ENCODE data around the gene ETV6.

The ETV6 gene

GRCh38 chr12:11916771-11917170 lies 267.3 kb downstream of the ETV6 start:
- Histone ChIP-seq H3K9ac (ENCODE audit: low read depth, low read length) (no peak overlapping the region), H3K27me3 (ENCODE audit: control insufficient read depth, insufficient read depth, low read length) (peaks cover 18% of the 10 kb centered on the region)

GRCh38 chr12:11917501-11917900 lies 268.0 kb downstream of the ETV6 start:
- Histone ChIP-seq H3K27me3 (ENCODE audit: control insufficient read depth, insufficient read depth, low read length) (peaks cover 21% of the 10 kb centered on the region), H3K4me2 (ENCODE audit: low read length) (no peak overlapping the region), H3K36me3 (ENCODE audit: insufficient read depth, low read length) (no peaks in the 10 kb centered on the region), H3K9me3 (replicated peaks; ENCODE audit: low read length) (no peaks in the 10 kb centered on the region), H3K4me1 (ENCODE audit: control insufficient read depth, insufficient read depth, low read length) (no peaks in the 10 kb centered on the region), H3K9ac (ENCODE audit: low read depth, low read length) (no peak overlapping the region), H3K4me3 (ENCODE audit: low read length) (no peak overlapping the region)

More at GRCh38 chr12:11916771-11917170, 267.3 kb downstream of the ETV6 start:
- H3K4me2 ChIP-seq (ENCODE audit: low read length), result no peak overlapping the region
- no peak overlapping the region for H3K4me3 ChIP-seq (ENCODE audit: low read length)
- H3K9me3 ChIP-seq (replicated peaks; ENCODE audit: low read length), result no peaks in the 10 kb centered on the region
- no peaks in the 10 kb centered on the region for H3K4me1 ChIP-seq (ENCODE audit: control insufficient read depth, insufficient read depth, low read length)
- H3K36me3 ChIP-seq (ENCODE audit: insufficient read depth, low read length), result no peaks in the 10 kb centered on the region

DNA sequence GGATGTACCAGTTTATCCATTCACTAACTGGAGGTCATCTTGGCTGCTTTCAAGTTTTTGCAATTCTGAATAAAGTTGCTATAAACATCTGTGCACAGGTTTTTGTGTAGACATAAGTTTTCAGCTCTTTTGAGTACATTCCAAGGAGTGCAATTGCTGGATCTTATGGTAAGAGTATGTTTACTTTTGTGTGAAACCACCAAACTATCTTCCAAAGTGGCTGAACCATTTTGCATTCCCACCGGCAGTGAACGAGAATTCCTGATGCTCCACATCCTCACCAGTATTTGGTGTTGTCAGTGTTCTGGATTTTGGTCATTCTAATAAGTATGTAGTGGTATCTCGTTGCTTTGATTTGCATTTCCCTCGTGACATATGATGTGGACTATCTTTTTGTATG lies 270.8 kb downstream of the ETV6 start:
- H3K4me1 ChIP-seq (ENCODE audit: control insufficient read depth, insufficient read depth, low read length), result no peaks in the 10 kb centered on the region
- no peaks in the 10 kb centered on the region for H3K36me3 ChIP-seq (ENCODE audit: insufficient read depth, low read length)
- H3K27me3 ChIP-seq (ENCODE audit: control insufficient read depth, insufficient read depth, low read length), result peaks cover 26% of the 10 kb centered on the region
- no peak overlapping the region for H3K4me2 ChIP-seq (ENCODE audit: low read length)
- no peak overlapping the region for H3K9ac ChIP-seq (ENCODE audit: low read depth, low read length)
- H3K4me3 ChIP-seq (ENCODE audit: low read length), result no peak overlapping the region
- H3K9me3 ChIP-seq (replicated peaks; ENCODE audit: low read length), result no peaks in the 10 kb centered on the region

DNA sequence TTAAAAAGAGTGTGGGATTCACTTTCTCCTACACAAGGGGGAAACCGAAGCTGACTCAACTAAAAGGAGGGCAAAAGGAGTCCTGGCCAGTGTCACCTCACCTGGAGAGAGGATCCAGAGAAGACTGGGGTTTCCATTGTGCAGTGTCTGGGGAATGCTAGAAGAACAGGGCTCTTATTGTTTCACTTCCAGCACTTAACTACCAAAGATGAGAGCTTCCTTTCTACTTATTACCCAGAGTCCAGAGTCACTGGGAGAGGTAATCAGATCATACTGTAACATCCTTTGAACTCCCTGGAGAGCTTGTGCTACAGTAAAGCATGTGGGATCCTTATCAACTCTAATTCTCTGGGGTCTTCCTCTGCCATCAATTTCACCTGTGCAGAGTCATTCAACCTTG lies 272.9 kb downstream of the ETV6 start:
- Histone ChIP-seq H3K4me2 (ENCODE audit: low read length) (no peak overlapping the region), H3K4me1 (ENCODE audit: control insufficient read depth, insufficient read depth, low read length) (no peaks in the 10 kb centered on the region), H3K9me3 (replicated peaks; ENCODE audit: low read length) (no peaks in the 10 kb centered on the region), H3K36me3 (ENCODE audit: insufficient read depth, low read length) (no peaks in the 10 kb centered on the region), H3K9ac (ENCODE audit: low read depth, low read length) (no peak overlapping the region), H3K4me3 (ENCODE audit: low read length) (no peak overlapping the region), H3K27me3 (ENCODE audit: control insufficient read depth, insufficient read depth, low read length) (peaks cover 26% of the 10 kb centered on the region)

GRCh38 chr12:11923067-11923466 lies 273.6 kb downstream of the ETV6 start:
- no peak overlapping the region for H3K4me2 ChIP-seq (ENCODE audit: low read length)
- H3K9me3 ChIP-seq (replicated peaks; ENCODE audit: low read length), result no peaks in the 10 kb centered on the region
- H3K9ac ChIP-seq (ENCODE audit: low read depth, low read length), result no peak overlapping the region
- no peaks in the 10 kb centered on the region for H3K4me1 ChIP-seq (ENCODE audit: control insufficient read depth, insufficient read depth, low read length)
- no peaks in the 10 kb centered on the region for H3K36me3 ChIP-seq (ENCODE audit: insufficient read depth, low read length)
- H3K4me3 ChIP-seq (ENCODE audit: low read length), result no peak overlapping the region
- peaks cover 25% of the 10 kb centered on the region for H3K27me3 ChIP-seq (ENCODE audit: control insufficient read depth, insufficient read depth, low read length)

DNA sequence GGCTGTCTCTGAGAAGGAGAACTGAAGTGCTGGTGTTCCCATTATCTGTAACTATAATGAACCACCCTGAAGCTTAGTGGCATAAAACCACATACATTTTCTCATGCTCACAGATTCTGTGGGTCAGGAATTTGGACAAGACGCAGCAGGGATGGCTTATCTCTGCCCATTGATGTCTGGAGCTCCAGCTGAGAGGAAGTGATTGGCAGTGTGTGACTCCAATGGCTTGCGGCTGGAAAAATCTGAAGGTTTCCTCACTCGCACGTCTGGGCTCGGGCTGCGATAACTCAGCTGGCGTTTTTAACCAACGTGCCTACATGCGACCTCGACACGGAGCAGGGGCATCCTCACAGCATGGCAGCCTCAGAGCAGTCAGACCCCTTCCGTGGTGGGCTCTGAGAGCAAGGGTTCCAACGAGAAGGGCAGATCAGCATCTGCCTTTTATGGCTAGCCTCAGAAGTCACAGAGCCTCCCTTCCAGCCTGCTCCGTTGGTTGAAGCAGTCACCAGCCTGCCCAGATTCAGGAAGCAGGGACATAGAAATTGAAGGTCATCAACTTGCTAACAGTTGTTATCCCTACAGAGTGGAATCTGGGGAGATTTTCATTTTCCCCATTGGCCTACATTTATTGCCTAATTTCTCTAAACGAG lies 277.9 kb downstream of the ETV6 start:
- Histone ChIP-seq H3K4me2 (ENCODE audit: low read length) (no peak overlapping the region), H3K27me3 (ENCODE audit: control insufficient read depth, insufficient read depth, low read length) (peaks cover 15% of the 10 kb centered on the region), H3K4me1 (ENCODE audit: control insufficient read depth, insufficient read depth, low read length) (no peaks in the 10 kb centered on the region), H3K36me3 (ENCODE audit: insufficient read depth, low read length) (no peaks in the 10 kb centered on the region), H3K9ac (ENCODE audit: low read depth, low read length) (no peak overlapping the region), H3K4me3 (ENCODE audit: low read length) (no peak overlapping the region), H3K9me3 (replicated peaks; ENCODE audit: low read length) (no peaks in the 10 kb centered on the region)

- H3K9ac ChIP-seq (ENCODE audit: low read depth, low read length), result no peak overlapping the region
- no peaks in the 10 kb centered on the region for H3K9me3 ChIP-seq (replicated peaks; ENCODE audit: low read length)
- no peak overlapping the region for H3K4me2 ChIP-seq (ENCODE audit: low read length)
- H3K4me1 ChIP-seq (ENCODE audit: control insufficient read depth, insufficient read depth, low read length), result no peaks in the 10 kb centered on the region
- no peak overlapping the region for H3K4me3 ChIP-seq (ENCODE audit: low read length)
- H3K36me3 ChIP-seq (ENCODE audit: insufficient read depth, low read length), result no peaks in the 10 kb centered on the region
- peaks cover 10% of the 10 kb centered on the region for H3K27me3 ChIP-seq (ENCODE audit: control insufficient read depth, insufficient read depth, low read length)
Measured at GRCh38 chr12:11929714-11930113, 280.2 kb downstream of the ETV6 start.

- no peak overlapping the region for H3K4me2 ChIP-seq (ENCODE audit: low read length)
- H3K27me3 ChIP-seq (ENCODE audit: control insufficient read depth, insufficient read depth, low read length), result peaks cover 4% of the 10 kb centered on the region
- H3K36me3 ChIP-seq (ENCODE audit: insufficient read depth, low read length), result no peaks in the 10 kb centered on the region
- no peak overlapping the region for H3K9ac ChIP-seq (ENCODE audit: low read depth, low read length)
- H3K9me3 ChIP-seq (replicated peaks; ENCODE audit: low read length), result no peaks in the 10 kb centered on the region
- peaks cover 2% of the 10 kb centered on the region for H3K4me1 ChIP-seq (ENCODE audit: control insufficient read depth, insufficient read depth, low read length)
- H3K4me3 ChIP-seq (ENCODE audit: low read length), result no peak overlapping the region
Measured at GRCh38 chr12:11939223-11939622, 289.7 kb downstream of the ETV6 start.

DNA sequence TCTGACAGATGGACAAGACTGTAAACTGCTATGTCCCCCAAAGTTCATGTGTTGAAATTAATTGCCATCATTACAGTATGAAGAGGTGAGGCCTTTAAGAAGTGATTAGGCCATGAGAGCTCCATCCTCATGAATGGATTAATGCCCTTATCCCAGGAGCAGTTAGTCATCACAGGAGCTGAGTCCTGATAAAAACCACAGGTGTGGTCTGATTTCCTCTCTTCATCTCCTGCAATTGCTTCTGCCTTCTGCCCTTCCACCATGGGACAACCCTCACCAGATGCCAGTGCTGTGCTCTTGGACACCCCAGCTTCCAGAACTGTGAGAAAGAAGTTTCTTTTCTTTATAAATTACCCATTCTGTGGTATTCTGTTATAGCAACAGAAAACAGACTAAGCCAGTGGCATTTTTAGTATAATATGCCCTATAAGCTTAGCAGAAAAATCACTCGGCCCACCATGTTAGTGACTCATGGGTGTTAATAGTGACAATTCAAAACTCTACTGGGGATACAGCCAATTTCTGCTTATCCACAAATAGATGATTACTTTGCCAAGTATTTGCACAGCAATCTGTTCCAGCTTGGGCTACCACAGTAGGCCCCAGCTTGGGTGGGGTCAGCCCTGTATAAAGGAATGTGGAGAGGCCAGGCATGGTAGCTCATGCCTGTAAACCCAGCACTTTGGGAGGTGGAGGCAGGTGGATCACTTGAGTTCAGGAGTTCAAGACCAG lies 292.3 kb downstream of the ETV6 start:
- no peak overlapping the region for H3K9ac ChIP-seq (ENCODE audit: low read depth, low read length)
- no peaks in the 10 kb centered on the region for H3K36me3 ChIP-seq (ENCODE audit: insufficient read depth, low read length)

GRCh38 chr12:11943919-11944700 lies 294.6 kb downstream of the ETV6 start:
- H3K4me2 ChIP-seq (ENCODE audit: low read length), result no peak overlapping the region
- H3K9ac ChIP-seq (ENCODE audit: low read depth, low read length), result no peak overlapping the region
- H3K27me3 ChIP-seq (ENCODE audit: control insufficient read depth, insufficient read depth, low read length), result peaks cover 20% of the 10 kb centered on the region
- no peaks in the 10 kb centered on the region for H3K36me3 ChIP-seq (ENCODE audit: insufficient read depth, low read length)
- peaks cover 2% of the 10 kb centered on the region for H3K4me1 ChIP-seq (ENCODE audit: control insufficient read depth, insufficient read depth, low read length)
- H3K4me3 ChIP-seq (ENCODE audit: low read length), result no peak overlapping the region
- H3K9me3 ChIP-seq (replicated peaks; ENCODE audit: low read length), result no peaks in the 10 kb centered on the region

More for the DNA sequence above, 292.3 kb downstream of the ETV6 start:
- peaks cover 12% of the 10 kb centered on the region for H3K27me3 ChIP-seq (ENCODE audit: control insufficient read depth, insufficient read depth, low read length)
- no peak overlapping the region for H3K4me2 ChIP-seq (ENCODE audit: low read length)
- H3K4me3 ChIP-seq (ENCODE audit: low read length), result no peak overlapping the region
- H3K4me1 ChIP-seq (ENCODE audit: control insufficient read depth, insufficient read depth, low read length), result peaks cover 2% of the 10 kb centered on the region
- no peaks in the 10 kb centered on the region for H3K9me3 ChIP-seq (replicated peaks; ENCODE audit: low read length)

Data from skeletal muscle satellite cell (primary cell).